ENCODE results near the gene GJA4. TPM values are rescaled to one million over a fixed set of nuclear protein-coding genes. Genes with fewer than 3 reads are reported as not detected.

Gene GJA4
- total RNA-seq: 0.12 and 0.34 TPM in 2 replicates

GRCh38 chr1:34792868-34793727, at the start of gene GJA4:
Gene GJA4, plus strand, starts transcription at chr1:34792999. Its CDS starts 1,215 bp downstream, at chr1:34794214.

GRCh38 chr1:34754964-34755637, 37.7 kb upstream of the GJA4 start, which contains the start of gene GJB5:
Gene GJB5, plus strand, starts transcription at chr1:34755047. Its CDS starts 2,284 bp downstream, at chr1:34757331.

GRCh38 chr1:34759503-34760357, 33.1 kb upstream of the GJA4 start, which contains the start of gene GJB4:
Gene GJB4, plus strand, starts transcription at chr1:34759740. Its CDS starts 1,515 bp downstream, at chr1:34761255.

GRCh38 chr1:34781071-34781843, 11.5 kb upstream of the GJA4 start, which contains the start of gene GJB3:
Gene GJB3, plus strand, starts transcription at chr1:34781214. Its CDS starts 3,549 bp downstream, at chr1:34784763.

Other genes starting within 250 kb of the GJA4 start
- not detected in 2 replicates for gene GJB5, start 38.0 kb upstream of the GJA4 start, total RNA-seq
- gene GJB4, start 33.3 kb upstream of the GJA4 start, total RNA-seq: not detected in 2 replicates
- gene GJB3, start 11.8 kb upstream of the GJA4 start, total RNA-seq: not detected in 2 replicates
- 15.5 and 21.2 TPM in 2 replicates for gene SMIM12, start 66.8 kb downstream of the GJA4 start, total RNA-seq
- 0.12 TPM in 1 of 2 replicates, not detected in the other for gene DLGAP3, start 136.7 kb downstream of the GJA4 start, total RNA-seq
- gene TMEM35B, start 192.3 kb downstream of the GJA4 start, total RNA-seq: 34.8 and 48.9 TPM in 2 replicates
- 8.5 and 23.4 TPM in 2 replicates for gene ZMYM6, start 238.9 kb downstream of the GJA4 start, total RNA-seq

Measured in pericardium fibroblast (primary cell).